Measurements from ENCODE around the gene RHOC.

DNA sequence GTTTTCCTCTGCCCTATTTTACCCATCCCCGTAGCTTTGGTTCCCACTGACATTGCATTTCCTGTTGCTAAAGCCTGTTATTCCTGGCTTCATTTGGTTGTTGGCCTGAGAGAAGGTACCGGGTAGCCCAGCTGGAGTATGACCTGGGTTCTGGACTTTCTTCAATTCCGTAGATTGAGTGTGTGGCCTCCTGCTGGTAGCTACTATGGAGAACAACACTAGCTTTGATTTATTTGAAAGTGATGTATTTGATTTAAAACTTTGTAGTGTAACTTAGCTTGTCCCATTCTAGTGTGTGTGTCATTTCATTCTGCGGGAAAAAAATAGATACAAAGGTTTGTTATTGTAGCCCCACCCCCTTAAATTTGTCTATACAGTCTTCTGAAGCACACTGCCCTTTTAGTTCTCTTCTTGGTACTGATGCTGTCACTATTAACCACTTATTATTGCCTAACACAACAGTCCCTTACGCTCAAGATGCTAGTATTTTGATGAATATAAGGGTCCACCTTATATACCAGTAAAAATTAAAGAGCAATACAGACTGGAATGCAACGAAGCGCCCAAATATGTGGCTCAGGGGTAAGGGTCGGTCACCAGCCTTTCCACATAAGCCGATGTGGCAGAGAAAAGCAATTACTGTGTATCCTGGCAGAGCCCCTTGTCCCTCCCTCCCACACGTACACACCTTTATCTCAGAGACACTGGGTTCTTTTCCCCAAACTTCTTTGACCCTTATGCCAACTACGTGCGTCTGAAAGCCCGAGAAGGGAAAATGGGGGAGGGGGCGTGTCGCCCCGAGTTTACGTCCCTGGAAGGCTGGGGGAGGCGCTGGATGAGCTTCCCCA lies 33.1 kb downstream of the RHOC start:
- no peak for TF ChIP-seq POLR2AphosphoS5 (IDR thresholded peaks at IDR 0.05; ENCODE audit: low read depth, low read length)
- TF ChIP-seq POU2F2 (IDR thresholded peaks at IDR 0.05; ENCODE audit: low read depth, low read length), result no peak; the same call in 1 of the 2 replicates
- peak; percentile 63 for TF ChIP-seq POLR2A (IDR thresholded peaks at IDR 0.05; ENCODE audit: low read depth, low read length)
